B cell (primary cell): ENCODE measurements around the gene ATXN1. TPM values are rescaled to one million over a fixed set of nuclear protein-coding genes. Genes with fewer than 3 reads are reported as not detected.

ENCODE experiments used
- ATAC-seq: fragments of 200-7000 bp; cut with Tn5 transposase; one replicate; pipeline ENCODE4 v1.10.0; 2021; ENCODE audit warnings: low read depth, mild to moderate bottlenecking, moderate number of reproducible peaks, moderate library complexity
- CTCF ChIA-PET: fragments of 350-600 bp; sonication (Branson Sonifier 250); formaldehyde crosslinking; loops from one replicate; lab custom pipeline; 2021; ENCODE audit warnings: antibody characterized with exemption, inconsistent platforms; lab: Charles Lee
- POLR2A ChIA-PET: fragments of 350-600 bp; sonication (Branson Sonifier 250); formaldehyde crosslinking; loops from one replicate; lab custom pipeline; 2021; ENCODE audit warnings: antibody characterized with exemption; lab: Charles Lee
- DNase-seq: peaks from one replicate; pipeline ENCODE4 v3.0.0; 2013
- H2AFZ ChIP-seq: 2 replicates; pipeline ENCODE4 v1.6.1; 2012; ENCODE audit warnings: mild to moderate bottlenecking, low read depth, low read length; ENCODE audit not compliant: insufficient read depth, poor library complexity, severe bottlenecking
- H3K27ac ChIP-seq, 2 donors: 1 replicate in 1 of 2; 2 replicates in 1 of 2; pipeline ENCODE4 v1.5.1; 2012 to 2013; ENCODE audit warnings: low read length in 2 of 2, mild to moderate bottlenecking in 2 of 2, moderate library complexity in 1 of 2
- H3K27me3 ChIP-seq, 4 experiments: fragments of 200-600 bp in 1 of 4; sonication (generic) in 1 of 4; replicated peaks in 1 of 4; 1 replicate in 2 of 4; 2 replicates in 2 of 4; pipeline versions ENCODE4 v1.6.1 to v1.7.0; 2013 to 2016; ENCODE audit warnings: low read length in 3 of 4, mild to moderate bottlenecking in 2 of 4, mixed read lengths in 1 of 4, moderate library complexity in 1 of 4; ENCODE audit not compliant: insufficient read depth in 4 of 4, control insufficient read depth in 3 of 4; ENCODE audit errors: control extremely low read depth in 1 of 4
- H3K36me3 ChIP-seq, 2 experiments: replicated peaks in 1 of 2; 1 replicate in 1 of 2; 2 replicates in 1 of 2; pipeline versions ENCODE4 v1.6.1 to v1.7.1; 2013; ENCODE audit warnings: low read length in 1 of 2; ENCODE audit not compliant: insufficient read depth in 2 of 2, control insufficient read depth in 1 of 2; ENCODE audit errors: control extremely low read depth in 1 of 2, extremely low read depth in 1 of 2
- H3K4me1 ChIP-seq, 2 donors: fragments of 200-600 bp in 1 of 2; sonication (generic) in 1 of 2; 1 replicate in 1 of 2; 2 replicates in 1 of 2; pipeline versions ENCODE4 v1.5.1 to v1.6.1; 2013 to 2017; ENCODE audit warnings: low read length in 2 of 2; ENCODE audit not compliant: control insufficient read depth in 2 of 2, insufficient read depth in 2 of 2
- H3K4me2 ChIP-seq: replicated peaks from 2 replicates; pipeline ENCODE3; 2012; ENCODE audit warnings: mild to moderate bottlenecking, low read depth, low read length; ENCODE audit not compliant: poor library complexity, severe bottlenecking
- H3K4me3 ChIP-seq, 5 experiments: fragments of 200-600 bp in 1 of 5; sonication (generic) in 1 of 5; 1 replicate in 3 of 5; 2 replicates in 2 of 5; pipeline versions ENCODE4 v1.5.1 to v1.7.0; 2011 to 2016; ENCODE audit warnings: low read length in 4 of 5, mild to moderate bottlenecking in 4 of 5, low read depth in 2 of 5, control low read depth in 1 of 5, moderate library complexity in 1 of 5; ENCODE audit not compliant: insufficient read depth in 1 of 5; ENCODE audit errors: control extremely low read depth in 1 of 5, extremely low read depth in 1 of 5
- H3K79me2 ChIP-seq: fragments of 200-600 bp; sonication (generic); one replicate; pipeline ENCODE4 v1.6.0; 2016; ENCODE audit warnings: low read length; ENCODE audit not compliant: control insufficient read depth, insufficient read depth
- H3K9ac ChIP-seq: fragments of 200-600 bp; sonication (generic); 2 replicates; pipeline ENCODE4 v1.6.1; 2017; ENCODE audit warnings: mild to moderate bottlenecking, low read length, moderate library complexity
- H3K9me3 ChIP-seq, 3 donors: one replicate each; pipeline versions ENCODE4 v1.6.1 to v1.7.1; 2013; ENCODE audit warnings: low read length in 2 of 3; ENCODE audit not compliant: control insufficient read depth in 2 of 3, insufficient read depth in 1 of 3; ENCODE audit errors: control extremely low read depth in 1 of 3
- H4K20me1 ChIP-seq: 2 replicates; pipeline ENCODE4 v1.6.0; 2012; ENCODE audit warnings: mild to moderate bottlenecking, low read length; ENCODE audit not compliant: insufficient read depth, control insufficient read depth, poor library complexity, severe bottlenecking
- H3K27ac Mint-ChIP-seq: one replicate; pipeline ENCODE4 v1.8.0; 2021; ENCODE audit warnings: mixed read lengths
- H3K27me3 Mint-ChIP-seq: one replicate; pipeline ENCODE4 v1.8.0; 2021; ENCODE audit warnings: mixed read lengths
- H3K4me1 Mint-ChIP-seq: one replicate; pipeline ENCODE4 v1.8.0; 2021; ENCODE audit warnings: mixed read lengths
- H3K4me3 Mint-ChIP-seq: one replicate; pipeline ENCODE4 v1.8.0; 2021; ENCODE audit warnings: mixed read lengths
- H3K9me3 Mint-ChIP-seq: one replicate; pipeline ENCODE4 v1.8.0; 2022; ENCODE audit warnings: mixed read lengths; ENCODE audit not compliant: insufficient read depth
- CTCF ChIP-seq: fragments of 200-600 bp; IDR thresholded peaks from one replicate; pipeline ENCODE4 v1.8.0; 2022; ENCODE audit warnings: antibody characterized with exemption, mild to moderate bottlenecking
- EZH2 ChIP-seq: IDR thresholded peaks from 2 replicates; pipeline ENCODE4 v1.6.1; 2012; ENCODE audit warnings: borderline replicate concordance, low read depth, mild to moderate bottlenecking, moderate library complexity, low read length; ENCODE audit not compliant: insufficient read depth, poor library complexity, severe bottlenecking
- WGBS: methylation state at CpG from one replicate; pipeline ENCODE4 v1.1.5; 2013; ENCODE audit warnings: missing lambda C conversion rate; ENCODE audit not compliant: insufficient coverage; 5-methylcytosine and 5-hydroxymethylcytosine counted together
- intact Hi-C: fragments of 100-400 bp; cut with micrococcal nuclease; formaldehyde crosslinking; loops from one replicate; pipeline ENCODE4 v1.10.0; 2022
- polyA plus RNA-seq: library from polyadenylated mRNA; depleted of rRNA; stranded (reverse); fragments of >200 nt; gene quantifications from 2 replicates; pipeline ENCODE4 v1.2.3, GENCODE V29; 2012
- total RNA-seq, 2 donors: library from RNA; stranded (reverse); fragments of 120-200 nt in 1 of 2; gene quantifications; 1 replicate in 1 of 2; 2 replicates in 1 of 2; pipeline versions ENCODE4 v1.2.3 to v1.2.4, GENCODE V29; 2013 to 2022

The ATXN1 gene
- total and polyA plus RNA-seq, 2 donors (not counting 1 experiment from before 2014, with no cell fraction given): 5.7 to 63.8 TPM

GRCh38 chr6:16681260-16681873, 79.9 kb downstream of the ATXN1 start:
- H3K4me1 Mint-ChIP-seq: peaks cover 25% of the 10 kb centered on the region
- no peaks in the 10 kb centered on the region for H3K27me3 Mint-ChIP-seq
- H3K9ac ChIP-seq: no peak overlapping the region
- intact Hi-C loops: no loop called here
- no peak overlapping the region for H3K4me3 Mint-ChIP-seq
- H3K4me1 ChIP-seq: peaks cover 21 to 22% of the 10 kb centered on the region in 2 donors
- no peak for DNase-seq
- no peak overlapping the region for H3K4me3 ChIP-seq
- TF ChIP-seq EZH2 (no peak), CTCF (no peak)
- no peak overlapping the region for H3K27ac ChIP-seq
- no peak overlapping the region for H3K27ac Mint-ChIP-seq
- ChIA-PET CTCF (no interaction called here), POLR2A (no interaction called here)
- H3K4me2 ChIP-seq: no peak overlapping the region
- no peaks in the 10 kb centered on the region for H3K9me3 ChIP-seq
- H3K9me3 Mint-ChIP-seq: no peaks in the 10 kb centered on the region
- no peaks in the 10 kb centered on the region for H3K27me3 ChIP-seq
- no peaks in the 10 kb centered on the region for H3K79me2 ChIP-seq
- ATAC-seq: no peak
- H2AFZ ChIP-seq: no peak overlapping the region
- no peaks in the 10 kb centered on the region for H3K36me3 ChIP-seq
- H4K20me1 ChIP-seq: no peaks in the 10 kb centered on the region
- WGBS: 92% methylated on average over 7 of the region's 8 CpGs

- no peaks in the 10 kb centered on the region for H3K79me2 ChIP-seq
- TF ChIP-seq EZH2 (no peak), CTCF (no peak)
- H3K9ac ChIP-seq: no peak overlapping the region
- intact Hi-C loops: no loop called here
- no peak for DNase-seq
- ATAC-seq: no peak
- Mint-ChIP-seq H3K4me3 (no peak overlapping the region), H3K9me3 (no peaks in the 10 kb centered on the region), H3K4me1 (peaks cover 10% of the 10 kb centered on the region), H3K27ac (no peak overlapping the region), H3K27me3 (no peaks in the 10 kb centered on the region)
- peaks cover 10% of the 10 kb centered on the region in 2 donors for H3K4me1 ChIP-seq
- CTCF ChIA-PET: no interaction called here
- H4K20me1 ChIP-seq: no peaks in the 10 kb centered on the region
- no peaks in the 10 kb centered on the region for H3K9me3 ChIP-seq
- no peak overlapping the region for H2AFZ ChIP-seq
- POLR2A ChIA-PET: no interaction called here
- H3K36me3 ChIP-seq: no peaks in the 10 kb centered on the region
- 96% methylated on average over 1 of the region's 1 CpG for WGBS
- H3K27ac ChIP-seq: no peak overlapping the region
- no peak overlapping the region for H3K4me2 ChIP-seq
- H3K27me3 ChIP-seq: no peaks in the 10 kb centered on the region
- H3K4me3 ChIP-seq: no peak overlapping the region
Observed at GRCh38 chr6:16679050-16679449, 82.2 kb downstream of the ATXN1 start.
